ENCODE results near the gene ADAMTS12. TPM values are rescaled to one million over a fixed set of nuclear protein-coding genes. Genes with fewer than 3 reads are reported as not detected.

The ADAMTS12 gene
- total and polyA plus RNA-seq, 2 of the 8 experiments (the other 6 are each of a cell fraction or from before 2014, with no cell fraction given): 6.4 to 12.8 TPM

- Histone ChIP-seq H3K4me2 (ENCODE audit: insufficient read depth in 1 of 2, low read depth in 2 of 2, low read length in 2 of 2) (no peak overlapping the region), H3K36me3 (ENCODE audit: control insufficient read depth in 2 of 4, insufficient read depth in 4 of 4, low read length in 3 of 4) (no peaks in the 10 kb centered on the region), H3K56ac (replicated peaks; ENCODE audit: insufficient read length, low read depth, low read length) (no peak overlapping the region), H3K9me3 (ENCODE audit: insufficient read depth in 2 of 2, low read depth in 1 of 2, low read length in 1 of 2) (no peaks in the 10 kb centered on the region), H3K79me2 (ENCODE audit: control insufficient read depth in 1 of 2, insufficient read depth in 2 of 2, low read length in 2 of 2) (no peaks in the 10 kb centered on the region), H3K4me1 (replicated peaks in 1 of 4; ENCODE audit: control insufficient read depth in 3 of 4, insufficient read depth in 4 of 4, low read length in 3 of 4) (peaks cover 0 to 6% (median under 1%) of the 10 kb centered on the region in 4 experiments; a peak in 3 of 7 replicates), H3K23me2 (ENCODE audit: low read depth, low read length) (no peaks in the 10 kb centered on the region), H4K91ac (replicated peaks; ENCODE audit: insufficient read length, low read length) (no peak overlapping the region), H3K4ac (replicated peaks; ENCODE audit: insufficient read length, low read depth, low read length) (no peak overlapping the region), H4K20me1 (replicated peaks in 1 of 2; ENCODE audit: control insufficient read depth in 1 of 2, insufficient read depth in 2 of 2, low read length in 2 of 2) (no peaks in the 10 kb centered on the region), H3K27ac (ENCODE audit: low read depth, low read length) (no peak overlapping the region), H3K14ac (ENCODE audit: insufficient read length) (no peak overlapping the region), H2BK5ac (ENCODE audit: low read depth, low read length) (no peak overlapping the region), H3K18ac (ENCODE audit: extremely low read depth, low read length) (no peak overlapping the region), H3K79me1 (ENCODE audit: low read depth, low read length) (no peaks in the 10 kb centered on the region), H2AFZ (ENCODE audit: low read length) (no peak overlapping the region), H3K23ac (ENCODE audit: insufficient read length) (no peak overlapping the region), H2BK15ac (ENCODE audit: low read length) (no peak overlapping the region), H3K9ac (replicated peaks in 1 of 4; ENCODE audit: extremely low read depth in 1 of 4, low read depth in 3 of 4, low read length in 3 of 4) (no peak overlapping the region), H3K4me3 (ENCODE audit: extremely low read depth in 1 of 4, insufficient read depth in 2 of 4, low read depth in 3 of 4, low read length in 4 of 4) (no peak overlapping the region), H2BK20ac (ENCODE audit: low read length) (no peak overlapping the region), H4K8ac (ENCODE audit: extremely low read depth, insufficient read depth, low read length) (no peak overlapping the region), H2AK5ac (ENCODE audit: low read depth, low read length) (no peak overlapping the region), H2BK12ac (ENCODE audit: low read depth, low read length) (no peak overlapping the region), H3K27me3 (replicated peaks in 1 of 4; ENCODE audit: control insufficient read depth in 3 of 4, extremely low read depth in 1 of 4, insufficient read depth in 3 of 4, low read length in 3 of 4) (no peaks in the 10 kb centered on the region), H2BK120ac (replicated peaks; ENCODE audit: low read depth, low read length) (no peak overlapping the region), H4K5ac (ENCODE audit: insufficient read length, low read depth, low read length) (no peak overlapping the region)
- no peak for FAIRE-seq
- TF ChIP-seq SP1 (IDR thresholded peaks at IDR 0.05; ENCODE audit: low read depth, low read length): no peak
- TF ChIP-seq YY1 (IDR thresholded peaks at IDR 0.05; ENCODE audit: low read depth, low read length): no peak
- TF ChIP-seq TCF12 (IDR thresholded peaks at IDR 0.05; ENCODE audit: low read depth, low read length): no peak
- no peak for TF ChIP-seq KDM1A (IDR thresholded peaks at IDR 0.05; ENCODE audit: borderline replicate concordance, low read length)
- no peak for TF ChIP-seq SRF (IDR thresholded peaks at IDR 0.05; ENCODE audit: low read depth, low read length)
- no peak for TF ChIP-seq TAF1 (IDR thresholded peaks at IDR 0.05; ENCODE audit: low read depth, low read length)
- no peak for TF ChIP-seq SP2 (IDR thresholded peaks at IDR 0.05; ENCODE audit: low read length)
- TF ChIP-seq BRCA1 (IDR thresholded peaks at IDR 0.05; ENCODE audit: low read depth, low read length): no peak
- TF ChIP-seq ATF3 (IDR thresholded peaks at IDR 0.05; ENCODE audit: insufficient read depth, low read depth, low read length): no peak
- TF ChIP-seq CEBPB (IDR thresholded peaks at IDR 0.05; ENCODE audit: low read depth, low read length): no peak
- no peak for TF ChIP-seq POU5F1 (IDR thresholded peaks at IDR 0.05; ENCODE audit: low read depth, low read length)
- CTCF ChIA-PET (ENCODE audit: partially characterized antibody): no interaction called here
- 95% methylated on average over 1 of the region's 1 CpG; no CpG with 5 or more reads in 1 of the 2 experiments for WGBS, 2 experiments (ENCODE audit: extremely low coverage in 1 of 2, insufficient coverage in 1 of 2, insufficient read length in 1 of 2, insufficient replicate concordance in 2 of 2, low coverage in 1 of 2, low lambda C conversion rate in 2 of 2, missing lambda C conversion rate in 1 of 2)
- DNase-seq (ENCODE audit: low read depth in 1 of 2, low spot score in 2 of 2): no peak
- POLR2A ChIA-PET (ENCODE audit: partially characterized antibody): no interaction called here
Observed at GRCh38 chr5:33612386-33612785, 279.4 kb downstream of the ADAMTS12 start.

Data from H1 (cell line).